T-helper 1 cell treated with Interleukin-12 subunit alpha and Interleukin-12 subunit beta and Interleukin-4 antibody, amounts not matched to agents 30 μg/mL and 1 μg/mL, for 36 hours (primary cell): ENCODE data around the gene TOB2.
"Not testable (repeated sequence)": the region's sequence is repeated elsewhere in the genome, so short reads cannot be mapped to it uniquely, and the experiment has no call there.

ENCODE experiments used
- H3K27ac Mint-ChIP-seq: one replicate; pipeline ENCODE4 v1.8.0; 2021; ENCODE audit warnings: mild to moderate bottlenecking, mixed read lengths
- H3K27me3 Mint-ChIP-seq: one replicate; pipeline ENCODE4 v1.8.0; 2021; ENCODE audit warnings: low read depth, mixed read lengths
- H3K36me3 Mint-ChIP-seq: one replicate; pipeline ENCODE4 v1.8.0; 2021; ENCODE audit warnings: low read depth, mixed read lengths
- H3K4me1 Mint-ChIP-seq: one replicate; pipeline ENCODE4 v1.8.0; 2021; ENCODE audit warnings: low read depth, mixed read lengths
- H3K4me3 Mint-ChIP-seq: one replicate; pipeline ENCODE4 v1.8.0; 2021; ENCODE audit warnings: mild to moderate bottlenecking, moderate library complexity, mixed read lengths
- H3K9me3 Mint-ChIP-seq: one replicate; pipeline ENCODE4 v1.8.0; 2021; ENCODE audit warnings: mixed read lengths

TOB2 gene

DNA sequence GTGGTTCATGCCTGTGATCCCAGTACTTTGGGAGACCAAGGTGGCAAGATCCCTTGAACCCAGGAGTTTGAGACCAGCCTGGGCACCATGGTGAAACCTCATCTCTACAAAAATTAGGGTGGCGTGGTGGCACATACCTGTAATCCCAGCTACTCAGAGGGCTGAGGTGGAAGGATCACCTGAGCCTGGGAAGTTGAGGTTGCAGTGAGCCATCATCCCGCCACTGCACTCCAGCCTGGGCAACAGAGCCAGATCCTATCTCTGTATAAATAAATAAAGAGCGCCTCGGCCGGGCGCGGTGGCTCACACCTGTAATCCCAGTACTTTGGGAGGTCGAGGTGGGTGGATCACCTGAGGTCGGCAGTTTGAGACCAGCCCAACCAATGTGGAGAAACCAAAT, 27.9 kb downstream of the TOB2 start:
- Mint-ChIP-seq H3K9me3 (no peaks in the 10 kb centered on the region), H3K4me3 (no peak overlapping the region), H3K4me1 (peaks cover 7% of the 10 kb centered on the region), H3K27ac (no peak overlapping the region), H3K36me3 (peaks cover 8% of the 10 kb centered on the region), H3K27me3 (no peaks in the 10 kb centered on the region)

- no peak overlapping the region for H3K27ac Mint-ChIP-seq
Observed at GRCh38 chr22:41417622-41418390, 28.8 kb downstream of the TOB2 start.

GRCh38 chr22:41415554-41415953, 31.0 kb downstream of the TOB2 start:
- no peak overlapping the region for H3K27ac Mint-ChIP-seq
- no peaks in the 10 kb centered on the region for H3K27me3 Mint-ChIP-seq
- peaks cover 21% of the 10 kb centered on the region for H3K4me1 Mint-ChIP-seq
- H3K9me3 Mint-ChIP-seq: no peaks in the 10 kb centered on the region
- H3K4me3 Mint-ChIP-seq: peak overlapping the region; percentile 98
- peaks cover 8% of the 10 kb centered on the region for H3K36me3 Mint-ChIP-seq

More at GRCh38 chr22:41417622-41418390, 28.8 kb downstream of the TOB2 start:
- Mint-ChIP-seq H3K9me3 (no peaks in the 10 kb centered on the region), H3K36me3 (peaks cover 8% of the 10 kb centered on the region), H3K4me3 (no peak overlapping the region), H3K27me3 (no peaks in the 10 kb centered on the region), H3K4me1 (peaks cover 11% of the 10 kb centered on the region)

DNA sequence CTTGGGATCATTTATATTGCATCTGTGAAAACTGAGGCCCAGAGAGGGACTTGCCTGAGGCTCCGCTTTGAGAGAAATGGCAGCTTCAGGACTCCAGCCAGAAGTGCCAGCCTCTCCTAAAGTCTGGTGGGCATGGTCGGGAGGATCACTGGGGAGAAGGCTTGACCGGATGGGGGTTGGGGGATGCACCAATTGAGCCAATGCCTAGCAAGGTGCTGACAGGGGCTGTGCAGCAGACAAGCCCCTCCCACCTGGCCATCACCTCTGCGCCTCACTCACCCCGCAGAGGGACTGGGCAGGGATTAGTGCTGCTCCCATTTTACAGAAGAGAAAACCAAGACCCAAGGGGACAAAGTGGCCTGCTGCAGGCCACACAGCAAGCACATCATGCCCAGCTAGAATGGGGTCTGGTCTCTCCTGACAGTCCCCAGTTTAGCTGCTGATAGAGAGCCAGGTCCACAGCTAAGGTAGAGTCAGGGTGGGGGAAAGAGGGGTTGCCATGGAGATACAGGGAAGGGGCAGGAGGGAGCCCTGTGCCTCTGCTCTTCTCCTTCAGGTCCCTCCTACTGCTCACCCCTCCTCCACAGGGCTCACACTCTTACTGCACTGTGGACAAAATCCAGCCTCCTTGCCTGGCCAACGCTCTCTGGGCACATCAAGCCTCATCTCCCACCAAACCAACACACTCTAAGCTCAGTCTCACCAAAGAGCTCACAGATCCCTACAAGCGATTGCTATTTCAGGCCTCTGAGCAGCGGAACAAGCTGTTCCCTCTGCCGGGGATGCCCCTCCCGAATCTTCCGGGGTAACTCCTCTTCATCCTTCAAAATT, 35.4 kb downstream of the TOB2 start:
- Mint-ChIP-seq H3K4me1 (peaks cover 22% of the 10 kb centered on the region), H3K9me3 (no peaks in the 10 kb centered on the region), H3K4me3 (peak overlapping the region; percentile 46), H3K27ac (peak overlapping the region; percentile 15), H3K27me3 (no peaks in the 10 kb centered on the region), H3K36me3 (peaks cover 8% of the 10 kb centered on the region)

DNA sequence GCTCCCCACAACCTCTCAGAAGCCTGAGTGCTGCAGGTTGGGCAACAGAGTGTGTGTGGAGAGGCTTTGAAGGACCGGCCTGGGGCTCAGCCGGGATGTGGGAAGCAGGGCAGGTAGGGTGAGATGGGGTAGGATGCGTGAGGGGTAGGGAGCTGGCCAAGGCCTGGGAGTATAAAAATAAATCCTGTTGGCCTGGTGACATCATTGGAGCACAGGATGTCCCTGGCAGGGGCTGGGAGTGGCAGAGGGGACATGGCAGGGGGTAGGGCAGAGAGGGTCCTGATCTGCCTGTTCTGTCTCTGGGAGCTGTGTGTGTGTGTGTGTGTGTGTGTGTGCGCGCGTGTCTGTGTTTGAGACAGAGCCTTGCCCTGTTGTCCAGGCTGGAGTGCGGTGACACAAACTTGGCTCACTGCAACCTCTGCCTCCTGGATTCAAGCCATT, 36.3 kb downstream of the TOB2 start:
- peaks cover 5% of the 10 kb centered on the region for H3K36me3 Mint-ChIP-seq
- H3K4me1 Mint-ChIP-seq: peaks cover 19% of the 10 kb centered on the region
- H3K27me3 Mint-ChIP-seq: no peaks in the 10 kb centered on the region
- H3K9me3 Mint-ChIP-seq: no peaks in the 10 kb centered on the region
- H3K4me3 Mint-ChIP-seq: no peak overlapping the region
- H3K27ac Mint-ChIP-seq: peak overlapping the region; percentile 36

DNA sequence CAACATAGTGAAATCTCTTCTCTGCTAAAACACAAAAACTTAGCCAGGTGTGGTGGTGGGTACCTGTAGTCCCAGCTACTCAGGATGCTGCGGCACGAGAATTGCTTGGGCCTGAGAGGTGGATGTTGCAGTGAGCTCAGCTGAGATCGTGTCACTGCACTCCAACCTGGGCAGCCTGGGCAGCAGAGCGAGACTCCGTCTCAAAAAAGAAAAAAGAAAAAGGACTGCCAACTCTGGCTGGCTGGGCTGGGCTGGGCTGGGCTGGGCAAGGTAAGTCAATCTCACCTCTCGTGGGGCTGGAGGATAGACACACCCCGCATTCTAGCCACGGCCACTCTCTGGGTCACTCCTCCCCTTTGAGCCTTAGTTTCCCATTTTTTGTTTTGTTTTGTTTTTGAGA, 37.9 kb downstream of the TOB2 start:
- Mint-ChIP-seq H3K9me3 (no peaks in the 10 kb centered on the region), H3K4me1 (peaks cover 19% of the 10 kb centered on the region), H3K4me3 (no peak overlapping the region), H3K36me3 (no peaks in the 10 kb centered on the region), H3K27me3 (peaks cover 1% of the 10 kb centered on the region), H3K27ac (no peak overlapping the region)

DNA sequence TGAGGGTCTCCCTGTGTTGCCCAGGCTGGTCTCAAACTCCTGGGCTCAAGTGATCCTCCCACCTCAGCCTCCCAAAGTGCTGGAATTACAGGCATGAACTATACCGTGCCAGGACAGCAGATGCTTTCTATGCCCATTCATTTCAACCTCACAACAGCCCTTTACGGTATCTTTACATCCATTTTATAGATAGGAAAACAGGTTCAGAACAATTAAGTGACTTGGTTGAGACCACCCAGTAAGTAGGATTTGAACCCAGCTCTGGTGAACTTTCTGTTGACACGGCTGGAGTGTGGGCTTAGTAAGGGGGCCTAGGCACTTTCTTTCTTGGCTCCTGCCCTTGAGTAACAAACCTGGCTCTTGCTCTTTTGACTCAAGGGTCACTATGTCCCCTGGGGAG, 39.2 kb downstream of the TOB2 start:
- Mint-ChIP-seq H3K9me3 (no peaks in the 10 kb centered on the region), H3K36me3 (no peaks in the 10 kb centered on the region), H3K27ac (no peak overlapping the region), H3K27me3 (peaks cover 3% of the 10 kb centered on the region), H3K4me3 (no peak overlapping the region), H3K4me1 (peaks cover 13% of the 10 kb centered on the region)

GRCh38 chr22:41406410-41406809, 40.2 kb downstream of the TOB2 start:
- H3K9me3 Mint-ChIP-seq: no peaks in the 10 kb centered on the region
- H3K4me3 Mint-ChIP-seq: no peak overlapping the region
- H3K36me3 Mint-ChIP-seq: no peaks in the 10 kb centered on the region
- peaks cover 3% of the 10 kb centered on the region for H3K27me3 Mint-ChIP-seq
- peaks cover 7% of the 10 kb centered on the region for H3K4me1 Mint-ChIP-seq
- H3K27ac Mint-ChIP-seq: no peak overlapping the region

- no peak overlapping the region for H3K27ac Mint-ChIP-seq
- H3K27me3 Mint-ChIP-seq: peaks cover 3% of the 10 kb centered on the region
- H3K36me3 Mint-ChIP-seq: no peaks in the 10 kb centered on the region
- H3K9me3 Mint-ChIP-seq: no peaks in the 10 kb centered on the region
- peaks cover 6% of the 10 kb centered on the region for H3K4me1 Mint-ChIP-seq
- H3K4me3 Mint-ChIP-seq: no peak overlapping the region
Observed at GRCh38 chr22:41405588-41405987, 41.0 kb downstream of the TOB2 start.

DNA sequence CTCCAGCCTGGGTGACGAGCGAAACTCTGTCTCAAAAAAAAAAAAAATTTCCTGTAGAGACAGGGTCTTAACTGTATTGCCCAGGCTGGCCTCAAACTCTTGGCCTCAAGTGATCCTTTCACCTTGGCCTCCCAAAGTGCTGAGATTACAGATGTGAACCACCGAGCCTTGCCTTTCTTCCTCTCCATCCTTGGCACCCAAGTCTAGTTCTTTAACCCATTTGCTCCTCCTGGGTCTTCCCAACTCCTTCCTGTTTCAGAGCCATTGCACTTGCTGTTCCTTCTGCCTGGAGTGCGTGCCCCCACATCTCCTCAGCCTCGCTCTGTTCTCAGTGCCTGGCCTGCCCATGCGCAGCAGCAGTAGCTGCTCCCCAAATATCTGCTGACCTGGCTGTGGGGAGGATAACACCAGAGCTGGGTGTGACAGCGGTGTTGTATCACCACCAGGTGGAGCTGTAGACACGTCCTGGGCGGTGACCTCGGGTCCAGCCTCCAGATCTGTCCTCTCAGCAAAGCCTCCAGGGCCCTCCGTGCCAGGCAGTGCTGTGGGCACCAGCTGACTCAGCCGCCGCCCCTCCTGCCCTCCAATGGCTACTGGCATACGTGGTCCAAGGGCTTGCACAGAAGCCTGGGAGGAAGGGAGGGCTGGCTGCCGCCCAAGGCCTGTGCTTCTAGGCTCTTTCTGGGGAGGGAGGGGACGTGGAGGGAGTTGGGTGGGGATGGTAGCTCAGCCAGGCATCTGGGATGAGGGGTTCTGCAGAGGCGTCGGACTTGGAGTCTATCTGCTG, 42.9 kb downstream of the TOB2 start:
- H3K27me3 Mint-ChIP-seq: peaks cover 3% of the 10 kb centered on the region
- no peak overlapping the region for H3K4me3 Mint-ChIP-seq
- H3K27ac Mint-ChIP-seq: peak overlapping the region; percentile 38
- no peaks in the 10 kb centered on the region for H3K36me3 Mint-ChIP-seq
- no peaks in the 10 kb centered on the region for H3K9me3 Mint-ChIP-seq
- peaks cover 6% of the 10 kb centered on the region for H3K4me1 Mint-ChIP-seq

DNA sequence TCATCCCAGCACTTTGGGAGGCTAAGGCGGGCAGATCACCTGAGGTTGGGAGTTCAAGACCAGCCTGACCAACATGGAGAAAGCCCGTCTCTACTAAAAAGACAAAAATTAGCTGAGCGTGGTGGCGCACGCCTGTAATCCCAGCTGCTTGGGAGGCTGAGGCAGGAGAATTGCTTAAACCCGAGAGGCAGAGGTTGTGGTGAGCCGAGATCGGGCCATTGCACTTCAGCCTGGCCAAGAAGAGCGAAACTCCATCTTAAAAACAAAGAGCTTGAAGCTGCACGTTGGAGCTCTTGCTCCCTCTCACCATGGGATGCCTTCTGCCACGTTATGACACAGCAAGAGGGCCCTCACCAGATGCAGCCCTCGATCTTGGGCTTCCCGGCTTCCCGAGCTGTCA, 43.8 kb downstream of the TOB2 start:
- H3K4me3 Mint-ChIP-seq, H3K9me3 Mint-ChIP-seq, H3K27ac Mint-ChIP-seq, H3K27me3 Mint-ChIP-seq, H3K4me1 Mint-ChIP-seq, H3K36me3 Mint-ChIP-seq: not testable (repeated sequence)

DNA sequence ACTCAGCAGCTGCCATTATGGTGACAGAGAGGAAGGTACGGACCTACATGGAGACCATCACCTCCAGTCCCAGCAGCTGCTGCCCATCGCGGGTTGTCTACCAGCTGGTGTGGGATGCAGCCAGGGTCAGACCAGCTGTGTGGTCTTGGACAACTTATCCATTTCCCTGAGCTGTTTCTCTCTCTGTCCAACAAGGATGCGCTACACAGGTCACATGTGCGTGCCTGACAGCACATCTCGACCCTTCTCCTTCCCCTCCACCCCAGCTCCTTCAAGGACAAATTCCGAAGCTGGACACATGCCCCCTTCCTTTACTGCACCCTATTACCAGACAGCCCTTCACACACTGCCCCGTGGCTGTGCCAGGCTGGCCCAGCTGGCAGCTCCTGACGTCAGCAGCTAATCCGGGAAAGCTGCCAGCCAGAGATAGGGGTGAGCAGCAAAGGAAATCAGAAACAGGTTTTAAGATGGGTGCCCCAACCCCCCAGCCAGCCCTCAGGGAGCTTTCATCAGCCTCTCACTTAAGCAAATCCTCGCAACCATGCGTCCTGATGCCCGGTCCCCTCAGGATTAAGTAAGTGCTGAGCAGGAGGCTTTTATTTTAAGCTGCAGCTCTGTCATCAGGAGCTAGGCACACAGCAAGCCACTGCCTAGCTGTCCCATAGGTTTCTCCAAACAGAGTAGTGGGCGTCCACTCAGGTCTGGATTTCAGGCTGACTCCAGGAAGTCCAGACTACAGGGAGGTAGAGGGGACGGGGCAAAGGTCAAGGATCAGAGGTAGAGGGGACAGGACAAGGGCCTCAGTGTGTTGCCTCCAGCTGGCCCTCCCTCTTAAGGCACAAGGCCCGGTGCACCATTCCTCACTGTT, 44.6 kb downstream of the TOB2 start:
- Mint-ChIP-seq H3K9me3 (no peaks in the 10 kb centered on the region), H3K4me3 (no peak overlapping the region), H3K36me3 (no peaks in the 10 kb centered on the region), H3K27ac (no peak overlapping the region), H3K27me3 (peaks cover 3% of the 10 kb centered on the region), H3K4me1 (peaks cover 6% of the 10 kb centered on the region)

- peaks cover 4% of the 10 kb centered on the region for H3K4me1 Mint-ChIP-seq
- H3K9me3 Mint-ChIP-seq: no peaks in the 10 kb centered on the region
- H3K36me3 Mint-ChIP-seq: no peaks in the 10 kb centered on the region
- no peak overlapping the region for H3K27ac Mint-ChIP-seq
- H3K4me3 Mint-ChIP-seq: no peak overlapping the region
- peaks cover 3% of the 10 kb centered on the region for H3K27me3 Mint-ChIP-seq
Observed at GRCh38 chr22:41398921-41399320, 47.7 kb downstream of the TOB2 start.
